ENCODE results near the gene CYB5R2. TPM values are rescaled to one million over a fixed set of nuclear protein-coding genes. Genes with fewer than 3 reads are reported as not detected.

CYB5R2 gene
- total RNA-seq, 1 experiment from 2014 or later: 40.3 TPM

DNA sequence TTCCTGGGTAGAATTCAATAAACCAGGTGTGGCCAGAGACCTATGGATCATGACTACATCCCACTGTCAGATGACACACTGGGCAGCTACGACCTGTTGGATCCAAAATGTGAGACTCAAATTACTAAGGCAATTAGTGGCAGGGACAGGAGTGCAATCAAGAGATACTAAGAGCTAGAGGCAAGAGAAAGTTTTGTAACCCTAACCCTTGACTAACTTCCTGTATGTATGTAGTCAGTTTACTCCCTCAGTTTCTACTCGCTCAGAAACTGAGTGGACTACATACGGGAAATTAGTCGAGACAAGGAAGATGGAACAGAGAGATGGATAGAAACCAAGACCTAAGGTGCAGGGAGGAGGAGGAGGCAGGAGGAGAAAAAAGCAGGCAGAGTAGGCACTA, 2.7 kb downstream of the CYB5R2 start (continued):
- no peak for TF ChIP-seq ZNF396 (CRISPR knock-in tag; IDR thresholded peaks at IDR 0.05; ENCODE audit: borderline replicate concordance)
- no peak for TF ChIP-seq FOXP4 (CRISPR knock-in tag; IDR thresholded peaks at IDR 0.05)

GRCh38 chr11:7668911-7669310, 4.4 kb downstream of the CYB5R2 start:
- Mint-ChIP-seq H3K9me3 (peaks cover 10% of the 10 kb centered on the region), H3K4me3 (no peak overlapping the region), H3K36me3 (peaks cover 49% of the 10 kb centered on the region), H3K4me1 (peaks cover 13% of the 10 kb centered on the region), H3K27ac (no peak overlapping the region), H3K27me3 (ENCODE audit: low read depth) (peaks cover 2% of the 10 kb centered on the region; the same call in 1 of the 2 replicates)
- ChIA-PET POLR2A (no interaction called here), CTCF (interaction anchor here (0.5 to 0.7 kb wide), 2 partner anchors 97 to 125 kb away, joined by 3 to 4 read pairs; no protein-coding TSS in a partner anchor)
- TF ChIP-seq TEAD1 (CRISPR knock-in tag; IDR thresholded peaks at IDR 0.05): no peak
- DNase-seq (ENCODE audit: low spot score) (no peak), ATAC-seq (no peak)

DNA sequence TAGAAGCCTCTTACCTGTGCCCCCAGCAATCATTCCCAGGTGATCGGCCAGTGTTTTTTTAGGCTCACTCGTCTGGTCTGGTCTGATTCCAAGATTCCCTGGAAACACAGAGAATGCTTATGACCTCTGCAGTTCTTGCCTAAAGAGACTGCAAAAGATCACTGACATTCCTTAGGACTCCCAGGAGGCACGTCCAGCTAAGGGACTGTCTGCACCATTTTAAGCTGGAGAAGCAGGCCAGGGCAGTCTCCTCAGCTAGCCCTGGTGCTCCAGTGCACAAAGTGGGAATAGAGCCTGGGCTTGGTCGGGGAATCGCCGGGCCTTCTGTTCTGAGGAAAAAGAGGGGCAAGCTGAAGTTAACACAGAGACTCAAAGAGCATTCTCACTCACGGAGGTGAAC, 4.8 kb downstream of the CYB5R2 start:
- no peak for TF ChIP-seq SP1 (CRISPR knock-in tag; conservative IDR thresholded peaks at IDR 0.05)
- ChIA-PET POLR2A (no interaction called here), CTCF (interaction anchor here (0.5 to 3.7 kb wide), 4 partner anchors 11 to 124 kb away, joined by 3 to 13 read pairs (median 7); no protein-coding TSS in a partner anchor)
- DNase-seq (ENCODE audit: low spot score) (no peak), ATAC-seq (no peak)
- peaks cover 54% of the 10 kb centered on the region for H3K36me3 Mint-ChIP-seq
- H3K27me3 Mint-ChIP-seq (ENCODE audit: low read depth): peaks cover 3% of the 10 kb centered on the region; the same call in 1 of the 2 replicates
- H3K4me3 Mint-ChIP-seq: no peak overlapping the region
- no peak overlapping the region for H3K27ac Mint-ChIP-seq
- H3K9me3 Mint-ChIP-seq: peaks cover 13% of the 10 kb centered on the region
- H3K4me1 Mint-ChIP-seq: peaks cover 13% of the 10 kb centered on the region

- TF ChIP-seq ZBTB43 (CRISPR knock-in tag; IDR thresholded peaks at IDR 0.05): no peak
- peak; percentile 88 for TF ChIP-seq ZNF423 (CRISPR knock-in tag; IDR thresholded peaks at IDR 0.05)
- ChIA-PET POLR2A (no interaction called here), CTCF (interaction anchor here (0.8 to 3.7 kb wide), 7 partner anchors 10 to 319 kb away, joined by 3 to 34 read pairs (median 4); partner anchors contain the start of gene EIF3F)
- DNase-seq (ENCODE audit: low spot score) (no peak), ATAC-seq (no peak; the same call in 1 of the 2 replicates)
- Mint-ChIP-seq H3K4me1 (peaks cover 9% of the 10 kb centered on the region; the same call in 1 of the 2 replicates), H3K27me3 (ENCODE audit: low read depth) (peaks cover 7% of the 10 kb centered on the region; the same call in 1 of the 2 replicates), H3K36me3 (peaks cover 59% of the 10 kb centered on the region), H3K4me3 (no peak overlapping the region), H3K9me3 (peaks cover 13% of the 10 kb centered on the region), H3K27ac (no peak overlapping the region)
Observed at GRCh38 chr11:7667460-7667859, 5.8 kb downstream of the CYB5R2 start.

DNA sequence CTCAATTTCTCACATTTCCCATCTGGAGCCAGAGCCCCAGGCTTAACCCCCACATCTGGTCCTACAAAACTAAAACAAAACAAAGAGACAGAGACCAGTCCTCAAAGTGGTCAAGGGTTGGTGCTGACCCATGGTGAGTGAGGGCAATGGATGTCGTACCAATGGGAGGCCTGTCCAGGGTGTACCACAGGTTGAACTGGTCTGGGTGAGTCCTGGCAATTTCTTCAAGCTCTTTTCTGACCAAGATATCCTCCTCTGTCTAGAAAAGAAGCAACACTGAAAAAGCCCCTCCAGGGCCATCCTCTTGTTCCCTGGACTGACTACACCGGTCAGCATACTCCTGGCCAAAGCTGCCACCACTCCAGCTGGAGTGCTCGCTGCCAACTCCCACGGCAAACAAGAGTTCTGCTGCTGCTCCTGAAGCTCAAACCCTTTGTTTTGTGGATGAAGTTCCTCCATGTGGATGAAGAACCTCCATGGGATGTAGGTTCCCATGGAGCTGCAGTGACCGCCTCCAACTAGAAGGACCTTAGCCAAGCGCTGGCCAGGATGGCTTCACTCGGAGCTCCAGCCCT, 6.9 kb downstream of the CYB5R2 start:
- ChIA-PET POLR2A (no interaction called here), CTCF (interaction anchor here (0.5 to 3.7 kb wide), 17 partner anchors 9 to 568 kb away, joined by 3 to 34 read pairs (median 3); partner anchors contain the start of gene PPFIBP2)
- DNase-seq (ENCODE audit: low spot score) (no peak), ATAC-seq (no peak)
- H3K4me3 Mint-ChIP-seq: no peak overlapping the region
- peaks cover 8% of the 10 kb centered on the region; the same call in 1 of the 2 replicates for H3K27me3 Mint-ChIP-seq (ENCODE audit: low read depth)
- H3K4me1 Mint-ChIP-seq: peaks cover 9% of the 10 kb centered on the region; the same call in 1 of the 2 replicates
- H3K9me3 Mint-ChIP-seq: peaks cover 14% of the 10 kb centered on the region
- H3K27ac Mint-ChIP-seq: no peak overlapping the region
- H3K36me3 Mint-ChIP-seq: peaks cover 64% of the 10 kb centered on the region
- no peak for TF ChIP-seq ZNF138 (CRISPR knock-in tag; conservative IDR thresholded peaks at IDR 0.05)
- no peak for TF ChIP-seq MXD4 (CRISPR knock-in tag; IDR thresholded peaks at IDR 0.05; ENCODE audit: borderline replicate concordance)
- TF ChIP-seq ZNF232 (CRISPR knock-in tag; IDR thresholded peaks at IDR 0.05): no peak
- TF ChIP-seq USF1 (CRISPR knock-in tag; IDR thresholded peaks at IDR 0.05): no peak
- no peak for TF ChIP-seq KAT7 (CRISPR knock-in tag; IDR thresholded peaks at IDR 0.05; ENCODE audit: borderline replicate concordance)
- TF ChIP-seq, protein P1, sequence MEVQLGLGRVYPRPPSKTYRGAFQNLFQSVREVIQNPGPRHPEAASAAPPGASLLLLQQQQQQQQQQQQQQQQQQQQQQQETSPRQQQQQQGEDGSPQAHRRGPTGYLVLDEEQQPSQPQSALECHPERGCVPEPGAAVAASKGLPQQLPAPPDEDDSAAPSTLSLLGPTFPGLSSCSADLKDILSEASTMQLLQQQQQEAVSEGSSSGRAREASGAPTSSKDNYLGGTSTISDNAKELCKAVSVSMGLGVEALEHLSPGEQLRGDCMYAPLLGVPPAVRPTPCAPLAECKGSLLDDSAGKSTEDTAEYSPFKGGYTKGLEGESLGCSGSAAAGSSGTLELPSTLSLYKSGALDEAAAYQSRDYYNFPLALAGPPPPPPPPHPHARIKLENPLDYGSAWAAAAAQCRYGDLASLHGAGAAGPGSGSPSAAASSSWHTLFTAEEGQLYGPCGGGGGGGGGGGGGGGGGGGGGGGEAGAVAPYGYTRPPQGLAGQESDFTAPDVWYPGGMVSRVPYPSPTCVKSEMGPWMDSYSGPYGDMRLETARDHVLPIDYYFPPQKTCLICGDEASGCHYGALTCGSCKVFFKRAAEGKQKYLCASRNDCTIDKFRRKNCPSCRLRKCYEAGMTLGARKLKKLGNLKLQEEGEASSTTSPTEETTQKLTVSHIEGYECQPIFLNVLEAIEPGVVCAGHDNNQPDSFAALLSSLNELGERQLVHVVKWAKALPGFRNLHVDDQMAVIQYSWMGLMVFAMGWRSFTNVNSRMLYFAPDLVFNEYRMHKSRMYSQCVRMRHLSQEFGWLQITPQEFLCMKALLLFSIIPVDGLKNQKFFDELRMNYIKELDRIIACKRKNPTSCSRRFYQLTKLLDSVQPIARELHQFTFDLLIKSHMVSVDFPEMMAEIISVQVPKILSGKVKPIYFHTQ (CRISPR knock-in tag; IDR thresholded peaks at IDR 0.05): no peak
- no peak for TF ChIP-seq CREB1 (CRISPR knock-in tag; IDR thresholded peaks at IDR 0.05)
- TF ChIP-seq, protein P2, sequence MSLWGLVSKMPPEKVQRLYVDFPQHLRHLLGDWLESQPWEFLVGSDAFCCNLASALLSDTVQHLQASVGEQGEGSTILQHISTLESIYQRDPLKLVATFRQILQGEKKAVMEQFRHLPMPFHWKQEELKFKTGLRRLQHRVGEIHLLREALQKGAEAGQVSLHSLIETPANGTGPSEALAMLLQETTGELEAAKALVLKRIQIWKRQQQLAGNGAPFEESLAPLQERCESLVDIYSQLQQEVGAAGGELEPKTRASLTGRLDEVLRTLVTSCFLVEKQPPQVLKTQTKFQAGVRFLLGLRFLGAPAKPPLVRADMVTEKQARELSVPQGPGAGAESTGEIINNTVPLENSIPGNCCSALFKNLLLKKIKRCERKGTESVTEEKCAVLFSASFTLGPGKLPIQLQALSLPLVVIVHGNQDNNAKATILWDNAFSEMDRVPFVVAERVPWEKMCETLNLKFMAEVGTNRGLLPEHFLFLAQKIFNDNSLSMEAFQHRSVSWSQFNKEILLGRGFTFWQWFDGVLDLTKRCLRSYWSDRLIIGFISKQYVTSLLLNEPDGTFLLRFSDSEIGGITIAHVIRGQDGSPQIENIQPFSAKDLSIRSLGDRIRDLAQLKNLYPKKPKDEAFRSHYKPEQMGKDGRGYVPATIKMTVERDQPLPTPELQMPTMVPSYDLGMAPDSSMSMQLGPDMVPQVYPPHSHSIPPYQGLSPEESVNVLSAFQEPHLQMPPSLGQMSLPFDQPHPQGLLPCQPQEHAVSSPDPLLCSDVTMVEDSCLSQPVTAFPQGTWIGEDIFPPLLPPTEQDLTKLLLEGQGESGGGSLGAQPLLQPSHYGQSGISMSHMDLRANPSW (CRISPR knock-in tag; conservative IDR thresholded peaks at IDR 0.05; ENCODE audit: low read depth): no peak
- TF ChIP-seq HMGA2 (CRISPR knock-in tag; IDR thresholded peaks at IDR 0.05): no peak
- no peak for TF ChIP-seq ZNF423 (CRISPR knock-in tag; IDR thresholded peaks at IDR 0.05)
